ENCODE results near the gene PIN4. TPM values are rescaled to one million over a fixed set of nuclear protein-coding genes. Genes with fewer than 3 reads are reported as not detected.

The PIN4 gene
- total and polyA plus RNA-seq, 2 of the 8 experiments (the other 6 are each of a cell fraction or from before 2014, with no cell fraction given), result 4.8 to 9.4 TPM

GRCh38 chrX:72243472-72243871 lies 61.9 kb downstream of the PIN4 start:
- Histone ChIP-seq H3K14ac (ENCODE audit: insufficient read length) (no peak overlapping the region), H4K8ac (ENCODE audit: extremely low read depth, insufficient read depth, low read length) (no peak overlapping the region), H3K79me2 (ENCODE audit: control insufficient read depth in 1 of 2, insufficient read depth in 2 of 2, low read length in 2 of 2) (no peaks in the 10 kb centered on the region), H4K91ac (replicated peaks; ENCODE audit: insufficient read length, low read length) (no peak overlapping the region), H3K27me3 (replicated peaks in 1 of 4; ENCODE audit: control insufficient read depth in 3 of 4, extremely low read depth in 1 of 4, insufficient read depth in 3 of 4, low read length in 3 of 4) (no peaks in the 10 kb centered on the region), H2AK5ac (ENCODE audit: low read depth, low read length) (no peak overlapping the region), H3K9ac (replicated peaks in 1 of 4; ENCODE audit: extremely low read depth in 1 of 4, low read depth in 3 of 4, low read length in 3 of 4) (no peak overlapping the region), H4K20me1 (replicated peaks in 1 of 2; ENCODE audit: control insufficient read depth in 1 of 2, insufficient read depth in 2 of 2, low read length in 2 of 2) (no peaks in the 10 kb centered on the region), H3K9me3 (ENCODE audit: insufficient read depth in 2 of 2, low read depth in 1 of 2, low read length in 1 of 2) (no peaks in the 10 kb centered on the region), H3K23ac (ENCODE audit: insufficient read length) (no peak overlapping the region), H3K36me3 (ENCODE audit: control insufficient read depth in 2 of 4, insufficient read depth in 4 of 4, low read length in 3 of 4) (no peaks in the 10 kb centered on the region), H3K27ac (ENCODE audit: low read depth, low read length) (no peak overlapping the region), H3K23me2 (ENCODE audit: low read depth, low read length) (peaks cover 2% of the 10 kb centered on the region; the same call in 1 of the 2 replicates), H3K4me3 (ENCODE audit: extremely low read depth in 1 of 4, insufficient read depth in 2 of 4, low read depth in 3 of 4, low read length in 4 of 4) (no peak overlapping the region), H4K5ac (ENCODE audit: insufficient read length, low read depth, low read length) (no peak overlapping the region), H3K4me1 (replicated peaks in 1 of 4; ENCODE audit: control insufficient read depth in 3 of 4, insufficient read depth in 4 of 4, low read length in 3 of 4) (no peaks in the 10 kb centered on the region; a peak in 1 of 7 replicates), H2BK5ac (ENCODE audit: low read depth, low read length) (no peak overlapping the region), H3K4me2 (ENCODE audit: insufficient read depth in 1 of 2, low read depth in 2 of 2, low read length in 2 of 2) (no peak overlapping the region), H2BK20ac (ENCODE audit: low read length) (no peak overlapping the region), H3K56ac (replicated peaks; ENCODE audit: insufficient read length, low read depth, low read length) (no peak overlapping the region), H2BK12ac (ENCODE audit: low read depth, low read length) (no peak overlapping the region), H3K4ac (replicated peaks; ENCODE audit: insufficient read length, low read depth, low read length) (no peak overlapping the region), H3K79me1 (ENCODE audit: low read depth, low read length) (no peaks in the 10 kb centered on the region), H2BK15ac (ENCODE audit: low read length) (no peak overlapping the region), H3K18ac (ENCODE audit: extremely low read depth, low read length) (no peak overlapping the region), H2AFZ (ENCODE audit: low read length) (no peak overlapping the region), H2BK120ac (replicated peaks; ENCODE audit: low read depth, low read length) (no peak overlapping the region)
- WGBS, 2 experiments (ENCODE audit: extremely low coverage in 1 of 2, insufficient coverage in 1 of 2, insufficient read length in 1 of 2, insufficient replicate concordance in 2 of 2, low coverage in 1 of 2, low lambda C conversion rate in 2 of 2, missing lambda C conversion rate in 1 of 2), result 51% methylated on average over 3 of the region's 3 CpGs; no CpG with 5 or more reads in 1 of the 2 experiments
- no peak for TF ChIP-seq GABPA (IDR thresholded peaks at IDR 0.05; ENCODE audit: borderline replicate concordance, insufficient read depth, low read length)
- TF ChIP-seq MAFK (IDR thresholded peaks at IDR 0.05; ENCODE audit: low read depth, low read length), result no peak
- no peak for TF ChIP-seq SIX5 (IDR thresholded peaks at IDR 0.05; ENCODE audit: low read depth, low read length)
- TF ChIP-seq BRCA1 (IDR thresholded peaks at IDR 0.05; ENCODE audit: low read depth, low read length), result no peak
- no peak for TF ChIP-seq SP2 (IDR thresholded peaks at IDR 0.05; ENCODE audit: low read length)
- no peak for TF ChIP-seq TCF12 (IDR thresholded peaks at IDR 0.05; ENCODE audit: low read depth, low read length)
- TF ChIP-seq SIRT6 (IDR thresholded peaks at IDR 0.05; ENCODE audit: low read length), result no peak
- no peak for TF ChIP-seq SAP30 (IDR thresholded peaks at IDR 0.05; ENCODE audit: insufficient read depth, insufficient replicate concordance, low read length)
- CTCF ChIA-PET (ENCODE audit: partially characterized antibody), result interaction anchor here (0.7 to 2.2 kb wide), 5 partner anchors 11 to 41 kb away, joined by 3 to 8 read pairs (median 6); no protein-coding TSS in a partner anchor
- POLR2A ChIA-PET (ENCODE audit: partially characterized antibody), result interaction anchor here (1.0 to 5.3 kb wide), 3 partner anchors 9 to 42 kb away, joined by 3 to 27 read pairs (median 3); partner anchors contain the start of gene RPS4X
- FAIRE-seq (no peak), DNase-seq (ENCODE audit: low read depth in 1 of 2, low spot score in 2 of 2) (no peak)

All from H1 (cell line).